GM12801 (cell line): ENCODE measurements around the gene JAZF1.

ENCODE experiments used
- TF ChIP-seq, protein P1 (sequence below): IDR thresholded peaks from one replicate; pipeline ENCODE4 v1.5.1; 2011; ENCODE audit warnings: control low read depth; ENCODE audit not compliant: insufficient read length; ENCODE audit errors: extremely low read depth

JAZF1 gene

DNA sequence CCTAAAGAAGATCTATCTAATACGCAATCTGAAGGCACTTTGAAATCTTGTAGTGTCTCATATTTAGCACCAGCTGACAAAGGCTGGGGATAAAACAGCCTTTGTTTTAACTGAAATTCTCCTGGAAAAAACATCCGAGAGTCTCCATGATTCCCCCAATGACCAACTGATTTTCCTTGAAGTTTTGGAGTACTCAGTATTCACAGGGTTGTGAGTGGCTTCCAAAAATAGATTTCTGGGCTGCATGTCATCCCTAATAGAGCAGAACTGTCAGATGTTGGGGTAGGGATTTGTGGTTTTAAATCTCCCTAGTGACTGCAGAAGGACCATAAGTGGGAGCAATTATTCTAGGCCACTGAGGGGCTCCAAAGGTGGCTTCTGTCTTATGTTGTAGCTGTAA, 234.2 kb downstream of the JAZF1 start:
- TF ChIP-seq, protein P1, sequence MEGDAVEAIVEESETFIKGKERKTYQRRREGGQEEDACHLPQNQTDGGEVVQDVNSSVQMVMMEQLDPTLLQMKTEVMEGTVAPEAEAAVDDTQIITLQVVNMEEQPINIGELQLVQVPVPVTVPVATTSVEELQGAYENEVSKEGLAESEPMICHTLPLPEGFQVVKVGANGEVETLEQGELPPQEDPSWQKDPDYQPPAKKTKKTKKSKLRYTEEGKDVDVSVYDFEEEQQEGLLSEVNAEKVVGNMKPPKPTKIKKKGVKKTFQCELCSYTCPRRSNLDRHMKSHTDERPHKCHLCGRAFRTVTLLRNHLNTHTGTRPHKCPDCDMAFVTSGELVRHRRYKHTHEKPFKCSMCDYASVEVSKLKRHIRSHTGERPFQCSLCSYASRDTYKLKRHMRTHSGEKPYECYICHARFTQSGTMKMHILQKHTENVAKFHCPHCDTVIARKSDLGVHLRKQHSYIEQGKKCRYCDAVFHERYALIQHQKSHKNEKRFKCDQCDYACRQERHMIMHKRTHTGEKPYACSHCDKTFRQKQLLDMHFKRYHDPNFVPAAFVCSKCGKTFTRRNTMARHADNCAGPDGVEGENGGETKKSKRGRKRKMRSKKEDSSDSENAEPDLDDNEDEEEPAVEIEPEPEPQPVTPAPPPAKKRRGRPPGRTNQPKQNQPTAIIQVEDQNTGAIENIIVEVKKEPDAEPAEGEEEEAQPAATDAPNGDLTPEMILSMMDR = no peak

GRCh38 chr7:27945058-27945795, 235.4 kb downstream of the JAZF1 start:
- TF ChIP-seq, protein P1 = no peak

- TF ChIP-seq, protein P1 = no peak
Measured at GRCh38 chr7:27944643-27945042, 236.0 kb downstream of the JAZF1 start.

DNA sequence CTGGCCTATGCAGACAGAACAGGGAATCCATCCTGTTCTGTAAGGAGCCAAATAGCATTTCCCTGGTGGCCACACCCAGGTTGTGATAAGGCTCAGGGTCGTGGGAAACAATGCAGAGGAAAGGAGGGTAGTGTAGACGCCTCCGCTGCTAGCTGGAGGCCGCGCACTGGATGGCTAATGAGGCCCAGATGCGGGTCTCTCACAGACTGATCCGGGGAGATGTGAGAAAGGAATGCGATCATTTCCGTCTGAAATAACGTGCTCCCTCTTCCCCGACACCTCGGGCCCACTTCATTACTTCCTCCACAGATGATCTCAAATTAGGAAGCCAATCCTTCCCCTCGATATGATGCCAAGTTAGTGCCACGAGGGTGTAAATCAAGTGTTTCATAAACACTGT, 237.4 kb downstream of the JAZF1 start:
- TF ChIP-seq, protein P1 = no peak

- TF ChIP-seq, protein P1 = no peak
Measured at GRCh38 chr7:27942711-27943110, 237.9 kb downstream of the JAZF1 start.

DNA sequence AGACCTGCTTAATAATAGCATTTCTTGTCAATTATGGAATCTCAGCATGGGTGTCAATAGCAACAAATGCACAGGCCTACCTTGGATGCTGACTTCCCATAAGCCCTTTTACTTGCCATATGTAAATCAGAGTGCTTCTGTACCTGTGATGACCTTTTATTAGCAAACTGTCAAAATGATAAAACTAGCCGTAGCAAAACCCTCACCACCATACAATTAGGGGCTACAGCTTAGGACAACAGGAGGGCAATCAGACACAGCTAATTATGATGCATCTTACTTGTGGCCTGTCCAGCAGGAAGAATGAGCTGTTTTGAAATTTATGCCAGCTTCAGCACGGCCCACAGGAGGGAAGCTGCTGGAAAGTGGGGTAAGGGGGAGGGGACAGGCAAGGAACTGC, 239.1 kb downstream of the JAZF1 start:
- TF ChIP-seq, protein P1 = no peak

DNA sequence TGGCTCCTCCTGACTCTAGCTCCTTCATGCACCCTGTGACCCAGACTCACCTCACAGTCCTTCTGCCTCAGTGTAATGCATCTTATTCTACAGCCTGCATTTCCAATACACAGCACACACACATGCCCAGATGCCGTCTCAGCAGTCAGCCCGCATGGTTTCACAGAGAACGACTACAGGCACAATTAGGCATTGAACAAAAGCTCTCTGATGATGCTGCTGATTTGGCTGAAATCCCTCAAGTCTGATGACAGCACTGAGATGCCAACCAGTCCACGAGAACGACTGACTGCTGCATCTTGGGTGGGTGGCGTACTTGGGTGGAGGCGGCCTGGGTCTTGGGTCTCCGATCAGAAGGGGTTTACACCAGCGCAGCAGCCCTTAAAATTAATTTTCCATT, 240.3 kb downstream of the JAZF1 start:
- TF ChIP-seq, protein P1 = no peak
